Naive thymus-derived CD4-positive, alpha-beta T cell (primary cell): Measurements from ENCODE around the gene TRMT112. TPM values are rescaled to one million over a fixed set of nuclear protein-coding genes. Genes with fewer than 3 reads are reported as not detected.

ENCODE experiments used
- ATAC-seq: fragments of 150-1000 bp; cut with Tn5 transposase; 2 replicates; pipeline ENCODE4 v1.10.0; 2021; ENCODE audit warnings: mild to moderate bottlenecking, moderate library complexity
- CTCF ChIA-PET: fragments of 350-600 bp; sonication (Branson Sonifier 250); formaldehyde crosslinking; loops from one replicate; lab custom pipeline; 2021; ENCODE audit warnings: antibody characterized with exemption; lab: Charles Lee
- POLR2A ChIA-PET: fragments of 350-600 bp; sonication (Branson Sonifier 250); formaldehyde crosslinking; loops from one replicate; lab custom pipeline; 2021; ENCODE audit warnings: antibody characterized with exemption, inconsistent platforms; lab: Charles Lee
- DNase-seq, 9 donors: peaks; one replicate each; pipeline versions ENCODE4 v3.0.0 to v3.0.0-alpha.2; 2020 to 2022; ENCODE audit warnings: mixed read lengths in 1 of 9
- H3K27ac ChIP-seq: one replicate; pipeline ENCODE4 v1.7.0; 2013; ENCODE audit warnings: mild to moderate bottlenecking, low read depth, low read length, moderate library complexity
- H3K27me3 ChIP-seq, 2 donors: one replicate each; pipeline ENCODE4 v1.7.0; 2013; ENCODE audit warnings: low read length in 2 of 2, mild to moderate bottlenecking in 2 of 2, moderate library complexity in 2 of 2; ENCODE audit not compliant: control insufficient read depth in 2 of 2, insufficient read depth in 2 of 2
- H3K36me3 ChIP-seq, 3 experiments: 1 replicate in 2 of 3; 2 replicates in 1 of 3; pipeline ENCODE4 v1.7.0; 2013; ENCODE audit warnings: low read length in 3 of 3, mild to moderate bottlenecking in 3 of 3, moderate library complexity in 1 of 3; ENCODE audit not compliant: insufficient read depth in 3 of 3, control insufficient read depth in 2 of 3
- H3K4me1 ChIP-seq, 2 donors: one replicate each; pipeline ENCODE4 v1.7.0; 2013; ENCODE audit warnings: low read length in 2 of 2, mild to moderate bottlenecking in 2 of 2, moderate library complexity in 1 of 2; ENCODE audit not compliant: control insufficient read depth in 2 of 2, insufficient read depth in 2 of 2
- H3K4me3 ChIP-seq: 2 replicates; pipeline ENCODE4 v1.7.0; 2013; ENCODE audit warnings: mild to moderate bottlenecking, low read length
- H3K9me3 ChIP-seq, 3 experiments: 1 replicate in 2 of 3; 2 replicates in 1 of 3; pipeline ENCODE4 v1.7.0; 2013; ENCODE audit warnings: low read length in 3 of 3; ENCODE audit not compliant: control insufficient read depth in 2 of 3
- H3K27ac Mint-ChIP-seq, 9 donors: one replicate each; pipeline ENCODE4 v1.8.0; 2020 to 2022; ENCODE audit warnings: mixed read lengths in 9 of 9, mild to moderate bottlenecking in 8 of 9, moderate library complexity in 5 of 9, inconsistent platforms in 2 of 9
- H3K27me3 Mint-ChIP-seq, 5 donors: one replicate each; pipeline ENCODE4 v1.8.0; 2021 to 2022; ENCODE audit warnings: mixed read lengths in 5 of 5, mild to moderate bottlenecking in 1 of 5
- H3K36me3 Mint-ChIP-seq, 5 donors: one replicate each; pipeline ENCODE4 v1.8.0; 2020 to 2022; ENCODE audit warnings: mixed read lengths in 5 of 5, mild to moderate bottlenecking in 3 of 5, inconsistent platforms in 1 of 5
- H3K4me1 Mint-ChIP-seq, 7 donors: one replicate each; pipeline ENCODE4 v1.8.0; 2020 to 2022; ENCODE audit warnings: mixed read lengths in 7 of 7, mild to moderate bottlenecking in 3 of 7, inconsistent platforms in 1 of 7
- H3K4me3 Mint-ChIP-seq, 10 donors: one replicate each; pipeline ENCODE4 v1.8.0; 2020 to 2022; ENCODE audit warnings: mild to moderate bottlenecking in 10 of 10, mixed read lengths in 10 of 10, moderate library complexity in 6 of 10, inconsistent platforms in 2 of 10
- H3K9me3 Mint-ChIP-seq, 11 donors: one replicate each; pipeline ENCODE4 v1.8.0; 2020 to 2022; ENCODE audit warnings: mixed read lengths in 11 of 11, mild to moderate bottlenecking in 4 of 11, inconsistent platforms in 1 of 11, moderate library complexity in 1 of 11
- intact Hi-C, 2 donors: fragments of 100-400 bp; cut with micrococcal nuclease; formaldehyde crosslinking; loops; one replicate each; pipeline ENCODE4 v1.15.1; 2023
- microRNA-seq: library from miRNA; unstranded; fragments of <30 nt; microRNA quantifications from one replicate; pipeline ENCODE4 v1.2.0, GENCODE V29; 2022; ENCODE audit warnings: borderline microRNAs expressed
- polyA plus RNA-seq, 2 donors: library from polyadenylated mRNA; unstranded; fragments of 300-500 nt; fragmentation: Illumina TruSeq; gene quantifications; one replicate each; pipeline ENCODE4 v1.2.3, GENCODE V29; 2021
- total RNA-seq, 6 experiments: library from RNA in 5 of 6; stranded (reverse) in 5 of 6; gene quantifications; 1 replicate in 5 of 6; 2 replicates in 1 of 6; pipeline ENCODE4 v1.2.3 and lab custom pipeline; 2021 to 2026

Gene TRMT112
- total and polyA plus RNA-seq, 7 experiments from 2014 or later, result 90.9 to 613 (median 166) TPM

GRCh38 chr11:64268893-64269539 is 48.3 kb downstream of the TRMT112 start:
- intact Hi-C loops, result loop anchor here (1.0 kb wide), 6 partner anchors 18 to 65 kb away; partner anchors contain the start of genes PLCB3 (in 2 of the 2), DNAJC4 (in 1 of the 2), NUDT22 (in 1 of the 2) and PPP1R14B (in 1 of the 2)
- peaks cover 0 to 7% (median 0%) of the 10 kb centered on the region in 3 experiments for H3K36me3 ChIP-seq
- H3K4me1 ChIP-seq, result peaks cover 8 to 10% of the 10 kb centered on the region in 2 donors
- Mint-ChIP-seq H3K4me3 (peak overlapping the region; percentile 95 to 100 (median 98)), H3K27me3 (no peaks in the 10 kb centered on the region), H3K36me3 (peaks cover 0 to 6% (median 0%) of the 10 kb centered on the region in 5 donors), H3K9me3 (peaks cover 0 to 15% (median 0%) of the 10 kb centered on the region in 11 donors), H3K27ac (peak overlapping the region; percentile 70 to 99 (median 96)), H3K4me1 (peaks cover 8 to 29% (median 24%) of the 10 kb centered on the region in 7 donors)
- H3K4me3 ChIP-seq, result peak overlapping the region; percentile 91
- ChIA-PET CTCF (interaction anchor here (0.5 to 5.8 kb wide), 7 partner anchors 17 to 68 kb away, joined by 3 to 66 read pairs (median 5); partner anchors contain the start of genes FERMT3, PLCB3 and TRMT112), POLR2A (interaction anchor here (0.7 to 7.0 kb wide), 12 partner anchors 13 to 99 kb away, joined by 3 to 154 read pairs (median 10); partner anchors contain the start of genes BAD, CATSPERZ, ESRRA and FERMT3)
- DNase-seq, result peak in 2 of 9 donors; percentile 22 to 63
- H3K27me3 ChIP-seq, result no peaks in the 10 kb centered on the region
- H3K9me3 ChIP-seq, result no peaks in the 10 kb centered on the region
- peak overlapping the region; percentile 95 for H3K27ac ChIP-seq
- ATAC-seq, result no peak

DNA sequence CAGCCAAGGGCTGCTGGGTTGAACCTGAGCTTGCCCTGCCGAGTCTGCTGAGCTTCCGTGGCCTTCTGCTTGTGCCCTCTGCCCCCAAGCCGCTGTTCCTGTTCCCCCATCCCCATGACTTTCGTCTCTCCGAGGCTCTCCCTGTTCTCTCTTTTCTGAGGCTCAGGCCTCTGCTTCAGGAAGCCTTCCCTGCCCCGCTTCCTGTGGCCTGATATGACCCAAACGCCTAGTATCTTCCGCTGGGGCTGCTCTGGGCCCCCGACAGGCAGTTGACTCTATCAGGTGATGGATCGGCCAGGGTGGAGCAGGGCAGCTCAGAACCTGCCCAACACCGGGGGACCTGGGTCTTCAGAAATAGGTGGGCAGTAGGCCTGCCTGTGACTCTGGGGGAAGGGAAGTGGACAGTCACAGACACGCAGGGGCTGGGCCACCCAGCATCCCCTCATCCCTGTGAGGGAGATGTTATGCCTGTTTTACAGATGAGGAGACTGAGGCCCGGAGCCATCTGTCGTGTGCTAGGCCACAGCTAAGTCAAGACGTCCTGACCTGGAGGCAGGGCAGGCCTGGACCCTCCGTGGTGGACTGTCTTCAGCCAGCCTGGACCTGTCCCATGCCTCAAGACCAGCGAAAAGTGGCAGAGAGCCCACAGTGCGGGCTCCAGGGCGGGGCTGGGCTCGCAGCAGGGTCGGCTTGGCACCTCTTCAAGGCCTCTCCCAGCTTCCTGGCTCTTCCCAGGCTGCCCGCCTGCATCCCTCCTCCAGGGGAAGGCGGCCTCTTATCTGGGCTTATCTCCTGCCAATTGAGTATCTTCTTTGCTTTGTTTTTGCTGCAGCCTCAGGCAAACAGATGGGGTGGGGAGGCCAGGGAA is 49.1 kb downstream of the TRMT112 start:
- Mint-ChIP-seq H3K4me1 (peaks cover 8 to 29% (median 24%) of the 10 kb centered on the region in 7 donors), H3K4me3 (peak overlapping the region; percentile 87 to 100 (median 97)), H3K36me3 (peaks cover 0 to 6% (median 0%) of the 10 kb centered on the region in 5 donors), H3K9me3 (peaks cover 0 to 15% (median 0%) of the 10 kb centered on the region in 11 donors), H3K27me3 (no peaks in the 10 kb centered on the region), H3K27ac (peak overlapping the region; percentile 70 to 99 (median 96))
- Histone ChIP-seq H3K36me3 (peaks cover 0 to 7% (median 0%) of the 10 kb centered on the region in 3 experiments), H3K27me3 (no peaks in the 10 kb centered on the region), H3K4me1 (peaks cover 8 to 10% of the 10 kb centered on the region in 2 donors), H3K27ac (peak overlapping the region; percentile 95), H3K9me3 (no peaks in the 10 kb centered on the region), H3K4me3 (peak overlapping the region; percentile 91)
- CTCF ChIA-PET, result interaction anchor here (1.1 to 5.8 kb wide), 4 partner anchors 18 to 67 kb away, joined by 5 to 66 read pairs (median 7); partner anchors contain the start of genes FERMT3, PLCB3 and TRMT112
- ATAC-seq (no peak), DNase-seq (no peak)
- POLR2A ChIA-PET, result interaction anchor here (0.6 to 7.0 kb wide), 13 partner anchors 13 to 1623 kb away, joined by 3 to 154 read pairs (median 5); partner anchors contain the start of genes BAD, CATSPERZ, ESRRA and FERMT3
- intact Hi-C loops, result no loop called here

DNA sequence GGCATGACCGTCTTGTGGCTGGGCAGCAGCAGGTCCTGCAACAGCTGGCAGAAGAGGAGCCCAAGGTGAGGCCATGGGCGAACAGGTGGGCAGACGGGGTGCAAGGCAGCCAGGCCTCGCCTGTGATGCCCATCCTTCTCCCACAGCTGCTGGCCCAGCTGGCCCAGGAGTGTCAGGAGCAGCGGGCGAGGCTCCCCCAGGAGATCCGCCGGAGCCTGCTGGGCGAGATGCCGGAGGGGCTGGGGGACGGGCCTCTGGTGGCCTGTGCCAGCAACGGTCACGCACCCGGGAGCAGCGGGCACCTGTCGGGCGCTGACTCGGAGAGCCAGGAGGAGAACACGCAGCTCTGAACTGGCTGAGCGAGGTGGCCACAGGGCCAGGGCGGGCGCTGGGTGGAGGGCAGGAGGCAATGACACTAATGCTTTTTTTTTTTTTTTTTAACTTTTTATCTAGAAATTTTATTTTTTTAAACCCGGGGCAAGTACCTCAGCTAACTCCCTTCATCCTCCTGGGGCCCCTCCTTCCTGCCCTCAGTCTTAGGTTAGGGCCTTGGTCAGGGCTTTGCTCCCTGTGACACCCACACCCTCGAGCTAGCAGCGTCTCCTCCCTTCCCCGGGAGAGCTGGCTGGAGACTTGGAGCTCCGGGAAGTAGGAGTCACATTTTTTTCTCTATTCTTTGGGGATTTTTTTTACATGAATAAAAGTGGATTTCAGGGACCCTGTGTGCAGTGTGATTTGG is 50.0 kb downstream of the TRMT112 start:
- intact Hi-C loops, result no loop called here
- Histone ChIP-seq H3K4me3 (no peak overlapping the region), H3K27me3 (no peaks in the 10 kb centered on the region), H3K36me3 (peaks cover 0 to 11% (median 0%) of the 10 kb centered on the region in 3 experiments), H3K27ac (peak overlapping the region; percentile 95), H3K9me3 (no peaks in the 10 kb centered on the region), H3K4me1 (peaks cover 8 to 10% of the 10 kb centered on the region in 2 donors)
- Mint-ChIP-seq H3K4me3 (peak overlapping the region in 4 of 10 donors; percentile 27 to 100 (median 96)), H3K27ac (peak overlapping the region in 6 of 9 donors; percentile 36 to 98 (median 87)), H3K4me1 (peaks cover 8 to 28% (median 24%) of the 10 kb centered on the region in 7 donors), H3K9me3 (peaks cover 0 to 15% (median 0%) of the 10 kb centered on the region in 11 donors), H3K36me3 (peaks cover 0 to 8% (median 0%) of the 10 kb centered on the region in 5 donors), H3K27me3 (no peaks in the 10 kb centered on the region)
- ChIA-PET POLR2A (interaction anchor here (0.6 to 7.0 kb wide), 5 partner anchors 21 to 1622 kb away, joined by 3 to 154 read pairs (median 4); partner anchors contain the start of genes CATSPERZ, ESRRA, FKBP2 and NUDT22), CTCF (interaction anchor here (0.6 to 5.8 kb wide), 2 partner anchors 50 to 62 kb away, joined by 3 to 66 read pairs; partner anchors contain the start of genes FERMT3, PRDX5 and TRMT112)
- no peak for ATAC-seq
- DNase-seq, result no peak

Small RNA genes lying within 50 kb of the gene (microRNA-seq; reads per million reads assigned to microRNA genes)
- 2.1 reads per million for gene MIR7155

Other genes starting within 250 kb of the TRMT112 start
- 10 to 100 TPM in 2 of 5 experiments, 1 to 10 TPM in 3; 5.4 to 12.4 (median 8.7) TPM for gene MACROD1, start 151.4 kb downstream of the TRMT112 start, total RNA-seq
- gene MACROD1, start 151.4 kb downstream of the TRMT112 start, polyA plus RNA-seq, result 10 to 100 TPM in 1 of 2 donors, 1 to 10 TPM in 1; 9.7 to 16.2 TPM
- gene STIP1, start 131.4 kb downstream of the TRMT112 start, total RNA-seq, result 100 to 1,000 TPM in 1 of 5 experiments, 10 to 100 TPM in 4; 45.1 to 243 (median 88.8) TPM
- gene STIP1, start 131.4 kb downstream of the TRMT112 start, polyA plus RNA-seq, result 100 to 1,000 TPM in 1 of 2 donors, 10 to 100 TPM in 1; 56.6 to 123 TPM
- gene FERMT3, start 110.8 kb downstream of the TRMT112 start, total RNA-seq, result 100 to 1,000 TPM in 4 of 5 experiments, 10 to 100 TPM in 1; 77.1 to 209 (median 120) TPM
- gene FERMT3, start 110.8 kb downstream of the TRMT112 start, polyA plus RNA-seq, result 100 to 1,000 TPM; 119 to 186 TPM
- gene TRPT1, start 91.4 kb downstream of the TRMT112 start, total RNA-seq, result 10 to 100 TPM; 24.0 to 53.0 (median 27.2) TPM
- gene TRPT1, start 91.4 kb downstream of the TRMT112 start, polyA plus RNA-seq, result 10 to 100 TPM; 50.0 to 53.7 TPM
- gene NUDT22, start 91.3 kb downstream of the TRMT112 start, total RNA-seq, result 10 to 100 TPM; 47.8 to 94.0 (median 78.3) TPM
- gene NUDT22, start 91.3 kb downstream of the TRMT112 start, polyA plus RNA-seq, result 10 to 100 TPM; 40.7 to 51.2 TPM
- 10 to 100 TPM; 39.3 to 61.7 (median 47.4) TPM for gene DNAJC4, start 87.0 kb downstream of the TRMT112 start, total RNA-seq
- 10 to 100 TPM; 24.3 to 26.7 TPM for gene DNAJC4, start 87.0 kb downstream of the TRMT112 start, polyA plus RNA-seq
- gene VEGFB, start 83.0 kb downstream of the TRMT112 start, total RNA-seq, result 10 to 100 TPM; 30.6 to 99.5 (median 88.0) TPM
- gene VEGFB, start 83.0 kb downstream of the TRMT112 start, polyA plus RNA-seq, result 10 to 100 TPM; 12.9 to 15.3 TPM
- 10 to 100 TPM; 20.3 to 46.6 (median 33.5) TPM for gene FKBP2, start 76.5 kb downstream of the TRMT112 start, total RNA-seq
- gene FKBP2, start 76.5 kb downstream of the TRMT112 start, polyA plus RNA-seq, result 10 to 100 TPM; 61.8 to 81.4 TPM
- gene PPP1R14B, start 70.6 kb downstream of the TRMT112 start, total RNA-seq, result 100 to 1,000 TPM in 1 of 5 experiments, 10 to 100 TPM in 4; 20.1 to 116 (median 26.0) TPM
- 10 to 100 TPM; 23.9 to 29.5 TPM for gene PPP1R14B, start 70.6 kb downstream of the TRMT112 start, polyA plus RNA-seq
- gene PLCB3, start 66.0 kb downstream of the TRMT112 start, total RNA-seq, result 10 to 100 TPM in 2 of 5 experiments, 1 to 10 TPM in 3; 3.3 to 12.1 (median 8.1) TPM
- under 1 TPM; 0.19 to 0.81 TPM for gene PLCB3, start 66.0 kb downstream of the TRMT112 start, polyA plus RNA-seq
- 10 to 100 TPM; 17.5 to 41.1 (median 22.7) TPM for gene BAD, start 32.9 kb downstream of the TRMT112 start, total RNA-seq
- gene BAD, start 32.9 kb downstream of the TRMT112 start, polyA plus RNA-seq, result 10 to 100 TPM; 40.3 TPM
- gene GPR137, start 31.7 kb downstream of the TRMT112 start, total RNA-seq, result 10 to 100 TPM; 25.2 to 45.9 (median 34.3) TPM
- 1 to 10 TPM; 4.9 to 5.4 TPM for gene GPR137, start 31.7 kb downstream of the TRMT112 start, polyA plus RNA-seq
- under 1 TPM in 1 of 5 experiments, not detected in 4; 0.42 TPM for gene KCNK4, start 26.3 kb downstream of the TRMT112 start, total RNA-seq
- not detected for gene KCNK4, start 26.3 kb downstream of the TRMT112 start, polyA plus RNA-seq
- under 1 TPM in 1 of 5 experiments, not detected in 4; 0.60 TPM for gene CATSPERZ, start 17.2 kb downstream of the TRMT112 start, total RNA-seq
- gene CATSPERZ, start 17.2 kb downstream of the TRMT112 start, polyA plus RNA-seq, result not detected
- 10 to 100 TPM; 23.7 to 42.0 (median 27.9) TPM for gene ESRRA, start 12.0 kb downstream of the TRMT112 start, total RNA-seq
- gene ESRRA, start 12.0 kb downstream of the TRMT112 start, polyA plus RNA-seq, result 10 to 100 TPM in 1 of 2 donors, 1 to 10 TPM in 1; 5.3 to 12.9 TPM
- gene PRDX5, start 562 bp upstream of the TRMT112 start, total RNA-seq, result 10 to 100 TPM; 41.4 to 99.2 (median 55.2) TPM
- 100 to 1,000 TPM; 184 to 195 TPM for gene PRDX5, start 562 bp upstream of the TRMT112 start, polyA plus RNA-seq
- gene CCDC88B, start 22.6 kb upstream of the TRMT112 start, total RNA-seq, result 100 to 1,000 TPM in 3 of 5 experiments, 10 to 100 TPM in 2; 73.4 to 182 (median 116) TPM
- gene CCDC88B, start 22.6 kb upstream of the TRMT112 start, polyA plus RNA-seq, result 10 to 100 TPM; 12.8 to 35.1 TPM
- 10 to 100 TPM; 14.2 to 35.7 (median 27.9) TPM for gene RPS6KA4, start 41.6 kb upstream of the TRMT112 start, total RNA-seq
- 1 to 10 TPM; 4.6 to 7.7 TPM for gene RPS6KA4, start 41.6 kb upstream of the TRMT112 start, polyA plus RNA-seq
- not detected for gene SLC22A11, start 238.4 kb upstream of the TRMT112 start, total RNA-seq
- gene SLC22A11, start 238.4 kb upstream of the TRMT112 start, polyA plus RNA-seq, result not detected